ENCODE measurements around the gene KIAA1217. TPM values are rescaled to one million over a fixed set of nuclear protein-coding genes. Genes with fewer than 3 reads are reported as not detected.
A peak's percentile ranks its signal among the peaks of the same experiment; 100 is the strongest.

Gene KIAA1217
- total RNA-seq, 1 experiment from 2014 or later = 76.2 TPM

DNA sequence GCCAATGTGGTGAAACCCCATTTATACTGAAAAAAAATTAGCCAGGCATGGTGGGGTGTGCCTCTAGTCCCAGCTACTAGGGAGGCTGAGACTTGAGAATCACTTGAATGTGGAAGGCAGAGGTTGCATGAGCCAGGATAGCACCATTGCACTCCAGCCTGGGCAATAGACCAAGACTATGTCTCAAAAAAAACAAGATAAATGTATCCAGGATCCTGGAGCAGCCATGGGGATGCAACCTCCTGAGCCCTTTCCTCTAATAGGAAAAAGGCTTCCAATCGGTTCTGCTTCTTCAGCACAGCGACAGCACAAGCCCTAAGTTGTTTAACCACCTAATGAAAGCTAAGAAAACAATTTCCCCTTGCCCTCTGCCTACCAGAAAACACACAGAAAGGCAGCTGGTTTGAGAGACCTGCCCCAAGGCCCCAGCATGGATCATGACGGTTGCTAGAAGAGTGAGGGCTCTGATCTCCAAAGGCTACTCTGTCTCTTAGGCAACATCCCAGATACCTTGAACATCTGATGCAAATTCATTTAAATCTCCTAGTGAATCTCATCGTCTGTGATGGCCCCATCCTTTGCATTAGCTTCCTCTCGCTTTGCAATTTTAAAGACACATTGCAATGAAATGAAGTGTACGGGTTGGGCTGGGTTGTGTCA lies 294.0 kb downstream of the KIAA1217 start:
- BruUV-seq (replicated peaks) = no TSS peak
- peaks cover 43% of the 10 kb centered on the region for H3K36me3 ChIP-seq (ENCODE audit: insufficient read depth, low read length, poor library complexity, severe bottlenecking)

DNA sequence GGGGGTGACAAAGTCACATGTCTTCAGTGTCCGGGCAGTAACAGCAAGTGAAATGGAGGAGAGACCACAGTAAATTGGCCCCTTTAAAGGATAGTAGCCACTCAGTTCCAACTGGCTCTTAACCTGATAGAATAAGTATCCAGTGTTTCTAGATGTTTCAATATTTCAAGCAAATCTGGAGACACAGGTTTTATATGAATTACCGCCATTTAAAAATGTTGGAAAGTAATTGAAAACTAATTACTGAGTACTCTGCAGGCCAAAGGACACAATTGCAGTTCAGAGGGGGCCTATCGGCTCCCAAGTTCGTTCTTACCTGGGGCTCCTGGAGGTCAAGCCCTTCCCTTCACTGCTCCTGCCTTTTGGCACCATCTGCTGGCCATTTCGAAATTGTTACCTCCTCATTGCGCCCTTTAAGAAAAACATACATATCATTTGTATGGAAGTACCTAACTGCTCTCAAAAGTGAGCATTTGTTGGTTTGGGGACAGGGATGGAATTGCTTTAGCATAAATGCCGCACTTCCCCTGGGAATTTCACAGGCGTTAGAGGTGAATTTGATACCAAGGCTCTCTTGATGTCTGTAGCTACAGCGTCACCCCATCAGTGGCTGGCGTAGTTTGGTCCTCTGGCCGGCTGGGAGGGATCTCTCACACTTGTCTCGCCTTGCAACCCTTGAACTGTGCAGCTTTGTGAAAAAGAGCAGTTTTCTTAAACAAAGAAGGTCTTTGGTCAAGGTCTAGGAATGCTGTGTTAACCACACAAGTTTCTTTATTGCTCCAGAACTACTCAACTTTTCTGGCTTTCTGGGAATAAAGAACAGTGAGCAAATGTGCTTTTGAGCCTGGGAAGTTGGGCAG lies 294.8 kb downstream of the KIAA1217 start:
- POLR2A ChIA-PET (ENCODE audit: low non-redundant PET) = interaction anchor here (0.7 kb wide), 1 partner anchor 618 kb away, joined by 3 read pairs; no protein-coding TSS in a partner anchor
- CTCF ChIA-PET = interaction anchor here (0.6 to 0.7 kb wide), 2 partner anchors 88 to 110 kb away, joined by 3 read pairs; no protein-coding TSS in a partner anchor
- H3K27ac ChIP-seq (ENCODE audit: low read depth, low read length, poor library complexity, severe bottlenecking) = peak overlapping the region; percentile 84
- DNase-seq (ENCODE audit: low spot score) = peak; percentile 84
- no peak for TF ChIP-seq EZH2 (IDR thresholded peaks at IDR 0.05; ENCODE audit: borderline replicate concordance, low read depth, low read length, poor library complexity, severe bottlenecking)
- TF ChIP-seq, protein P1, sequence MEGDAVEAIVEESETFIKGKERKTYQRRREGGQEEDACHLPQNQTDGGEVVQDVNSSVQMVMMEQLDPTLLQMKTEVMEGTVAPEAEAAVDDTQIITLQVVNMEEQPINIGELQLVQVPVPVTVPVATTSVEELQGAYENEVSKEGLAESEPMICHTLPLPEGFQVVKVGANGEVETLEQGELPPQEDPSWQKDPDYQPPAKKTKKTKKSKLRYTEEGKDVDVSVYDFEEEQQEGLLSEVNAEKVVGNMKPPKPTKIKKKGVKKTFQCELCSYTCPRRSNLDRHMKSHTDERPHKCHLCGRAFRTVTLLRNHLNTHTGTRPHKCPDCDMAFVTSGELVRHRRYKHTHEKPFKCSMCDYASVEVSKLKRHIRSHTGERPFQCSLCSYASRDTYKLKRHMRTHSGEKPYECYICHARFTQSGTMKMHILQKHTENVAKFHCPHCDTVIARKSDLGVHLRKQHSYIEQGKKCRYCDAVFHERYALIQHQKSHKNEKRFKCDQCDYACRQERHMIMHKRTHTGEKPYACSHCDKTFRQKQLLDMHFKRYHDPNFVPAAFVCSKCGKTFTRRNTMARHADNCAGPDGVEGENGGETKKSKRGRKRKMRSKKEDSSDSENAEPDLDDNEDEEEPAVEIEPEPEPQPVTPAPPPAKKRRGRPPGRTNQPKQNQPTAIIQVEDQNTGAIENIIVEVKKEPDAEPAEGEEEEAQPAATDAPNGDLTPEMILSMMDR (conservative IDR thresholded peaks at IDR 0.05; ENCODE audit: low read depth, low read length) = peak; percentile 82
- peaks cover 61% of the 10 kb centered on the region for H3K4me1 ChIP-seq (ENCODE audit: insufficient read depth, low read length, poor library complexity, severe bottlenecking)
- peaks cover 51% of the 10 kb centered on the region for H3K36me3 ChIP-seq (ENCODE audit: insufficient read depth, low read length, poor library complexity, severe bottlenecking)
- no peaks in the 10 kb centered on the region for H3K27me3 ChIP-seq (replicated peaks; ENCODE audit: insufficient read depth, low read depth, low read length, poor library complexity)
- intact Hi-C loops (cut with micrococcal nuclease; ENCODE audit: unreplicated experiment) = loop anchor here (2.0 to 5.0 kb wide), 2 partner anchors 36 to 113 kb away; no protein-coding TSS in a partner anchor
- no peak overlapping the region for H3K4me3 ChIP-seq (ENCODE audit: low read depth, low read length, poor library complexity, severe bottlenecking)
- peaks cover 4% of the 10 kb centered on the region for H3K9me3 ChIP-seq (ENCODE audit: low read depth, low read length, poor library complexity, severe bottlenecking)
- no TSS peak for BruUV-seq (replicated peaks)

More for the DNA sequence above, 294.0 kb downstream of the KIAA1217 start:
- intact Hi-C loops (cut with micrococcal nuclease; ENCODE audit: unreplicated experiment) = loop anchor here (5.0 kb wide), 1 partner anchor 36 kb away; no protein-coding TSS in a partner anchor
- TF ChIP-seq EZH2 (IDR thresholded peaks at IDR 0.05; ENCODE audit: borderline replicate concordance, low read depth, low read length, poor library complexity, severe bottlenecking) = no peak
- Histone ChIP-seq H3K27ac (ENCODE audit: low read depth, low read length, poor library complexity, severe bottlenecking) (peak overlapping the region; percentile 59), H3K9me3 (ENCODE audit: low read depth, low read length, poor library complexity, severe bottlenecking) (peaks cover 4% of the 10 kb centered on the region), H3K27me3 (replicated peaks; ENCODE audit: insufficient read depth, low read depth, low read length, poor library complexity) (no peaks in the 10 kb centered on the region), H3K4me1 (ENCODE audit: insufficient read depth, low read length, poor library complexity, severe bottlenecking) (peaks cover 55% of the 10 kb centered on the region), H3K4me3 (ENCODE audit: low read depth, low read length, poor library complexity, severe bottlenecking) (no peak overlapping the region)
- POLR2A ChIA-PET (ENCODE audit: low non-redundant PET) = no interaction called here
- no peak for DNase-seq (ENCODE audit: low spot score)
- CTCF ChIA-PET = interaction anchor here (0.6 to 0.8 kb wide), 3 partner anchors 87 to 508 kb away, joined by 3 read pairs; no protein-coding TSS in a partner anchor

DNA sequence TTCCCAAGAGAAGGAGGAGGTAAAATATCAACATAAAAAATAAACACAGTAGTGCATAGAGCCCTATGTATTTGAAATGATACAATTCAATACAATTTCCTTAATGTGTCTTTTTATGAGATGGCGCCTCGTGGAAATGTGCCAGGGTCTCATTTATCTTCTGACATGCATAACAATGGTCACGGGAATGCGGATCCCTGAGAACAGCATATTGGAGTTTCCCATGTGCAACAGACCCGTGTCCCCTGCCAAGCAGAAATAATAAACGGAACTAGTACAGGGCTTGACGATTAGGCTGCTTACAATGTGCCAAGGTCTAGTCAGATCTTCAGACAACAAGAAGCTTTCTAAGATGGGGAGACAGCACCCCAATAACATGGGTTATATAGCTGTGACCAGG lies 296.8 kb downstream of the KIAA1217 start:
- H3K9me3 ChIP-seq (ENCODE audit: low read depth, low read length, poor library complexity, severe bottlenecking) = peaks cover 4% of the 10 kb centered on the region
- H3K4me3 ChIP-seq (ENCODE audit: low read depth, low read length, poor library complexity, severe bottlenecking) = no peak overlapping the region
- DNase-seq (ENCODE audit: low spot score) = peak; percentile 88
- BruUV-seq (replicated peaks) = no TSS peak
- TF ChIP-seq EZH2 (IDR thresholded peaks at IDR 0.05; ENCODE audit: borderline replicate concordance, low read depth, low read length, poor library complexity, severe bottlenecking) = no peak
- TF ChIP-seq, protein P1 (conservative IDR thresholded peaks at IDR 0.05; ENCODE audit: low read depth, low read length) = no peak
- POLR2A ChIA-PET (ENCODE audit: low non-redundant PET) = no interaction called here
- CTCF ChIA-PET = interaction anchor here (1.5 kb wide), 1 partner anchor 121 kb away, joined by 3 read pairs; no protein-coding TSS in a partner anchor
- peak overlapping the region; percentile 84 for H3K27ac ChIP-seq (ENCODE audit: low read depth, low read length, poor library complexity, severe bottlenecking)
- intact Hi-C loops (cut with micrococcal nuclease; ENCODE audit: unreplicated experiment) = loop anchor here (2.0 kb wide), 1 partner anchor 115 kb away; no protein-coding TSS in a partner anchor
- no peaks in the 10 kb centered on the region for H3K27me3 ChIP-seq (replicated peaks; ENCODE audit: insufficient read depth, low read depth, low read length, poor library complexity)
- peaks cover 59% of the 10 kb centered on the region for H3K36me3 ChIP-seq (ENCODE audit: insufficient read depth, low read length, poor library complexity, severe bottlenecking)
- peaks cover 61% of the 10 kb centered on the region for H3K4me1 ChIP-seq (ENCODE audit: insufficient read depth, low read length, poor library complexity, severe bottlenecking)
